Mammary epithelial cell (primary cell): ENCODE data around the gene GALNT11.

Source experiments
- CTCF ChIP-seq, 2 donors: IDR thresholded peaks in 1 of 2; conservative IDR thresholded peaks in 1 of 2; 2 replicates each; pipeline ENCODE4 v1.5.1; 2011 to 2012; ENCODE audit warnings: inconsistent platforms in 2 of 2, low read length in 2 of 2, mild to moderate bottlenecking in 2 of 2, control low read depth in 1 of 2, low read depth in 1 of 2; ENCODE audit not compliant: insufficient read depth in 1 of 2; ENCODE audit errors: extremely low read depth in 1 of 2
- EZH2 ChIP-seq: IDR thresholded peaks from 2 replicates; pipeline ENCODE4 v1.6.1; 2012; ENCODE audit warnings: low read length, inconsistent platforms, borderline replicate concordance

GRCh38 chr7:152013974-152014373 is 11.5 kb upstream of the GALNT11 start:
- TF ChIP-seq EZH2 = no peak
- no peak for TF ChIP-seq CTCF (conservative IDR thresholded peaks at IDR 0.05 in 1 of 2, IDR thresholded peaks at IDR 0.05 in 1 of 2; ENCODE audit: extremely low read depth in 1 of 2, insufficient read depth in 1 of 2, low read depth in 1 of 2, low read length in 2 of 2)
